ENCODE results near the gene AOPEP. TPM values are rescaled to one million over a fixed set of nuclear protein-coding genes. Genes with fewer than 3 reads are reported as not detected.

AOPEP gene
- total RNA-seq, 1 donor from 2014 or later: 180 TPM

- DNase-seq (ENCODE audit: missing footprints) (no peak), ATAC-seq (no peak)
- intact Hi-C loops (cut with DNase I): no loop called here
Measured at GRCh38 chr9:94894094-94894699, 167.7 kb downstream of the AOPEP start.

GRCh38 chr9:94895668-94896067 lies 169.2 kb downstream of the AOPEP start:
- DNase-seq (ENCODE audit: missing footprints) (no peak), ATAC-seq (no peak)
- intact Hi-C loops (cut with DNase I): no loop called here

GRCh38 chr9:94896512-94896911 lies 170.0 kb downstream of the AOPEP start:
- no peak for ATAC-seq

GRCh38 chr9:94899464-94900221 lies 173.1 kb downstream of the AOPEP start:
- ATAC-seq: peak; percentile 31
- no peak for DNase-seq (ENCODE audit: missing footprints)
- intact Hi-C loops (cut with DNase I): no loop called here

More at GRCh38 chr9:94896512-94896911, 170.0 kb downstream of the AOPEP start:
- intact Hi-C loops (cut with DNase I): no loop called here
- no peak for DNase-seq (ENCODE audit: missing footprints)

- no peak for DNase-seq (ENCODE audit: missing footprints)
- ATAC-seq: peak; percentile 64
- intact Hi-C loops (cut with DNase I): no loop called here
Measured at GRCh38 chr9:94900222-94901018, 173.9 kb downstream of the AOPEP start.

- intact Hi-C loops (cut with DNase I): no loop called here
- no peak for DNase-seq (ENCODE audit: missing footprints)
- no peak for ATAC-seq
Measured at GRCh38 chr9:94901019-94901363, 174.5 kb downstream of the AOPEP start.

- no peak for ATAC-seq
- DNase-seq (ENCODE audit: missing footprints): no peak
- intact Hi-C loops (cut with DNase I): no loop called here
Measured at GRCh38 chr9:94903961-94904421, 177.5 kb downstream of the AOPEP start.

GRCh38 chr9:94904806-94905205 lies 178.3 kb downstream of the AOPEP start:
- intact Hi-C loops (cut with DNase I): no loop called here

GRCh38 chr9:94905606-94906005 lies 179.1 kb downstream of the AOPEP start:
- intact Hi-C loops (cut with DNase I): no loop called here
- no peak for DNase-seq (ENCODE audit: missing footprints)
- no peak for ATAC-seq

More at GRCh38 chr9:94904806-94905205, 178.3 kb downstream of the AOPEP start:
- no peak for ATAC-seq
- DNase-seq (ENCODE audit: missing footprints): no peak

GRCh38 chr9:94906181-94906580 lies 179.7 kb downstream of the AOPEP start:
- no peak for ATAC-seq
- DNase-seq (ENCODE audit: missing footprints): no peak
- intact Hi-C loops (cut with DNase I): no loop called here

- ATAC-seq (no peak), DNase-seq (ENCODE audit: missing footprints) (no peak)
- intact Hi-C loops (cut with DNase I): no loop called here
Measured at GRCh38 chr9:94906713-94907112, 180.2 kb downstream of the AOPEP start.

GRCh38 chr9:94907264-94907936 lies 180.9 kb downstream of the AOPEP start:
- intact Hi-C loops (cut with DNase I): no loop called here
- DNase-seq (ENCODE audit: missing footprints) (no peak), ATAC-seq (no peak)

- ATAC-seq (peak; percentile 9), DNase-seq (ENCODE audit: missing footprints) (no peak)
- intact Hi-C loops (cut with DNase I): no loop called here
Measured at GRCh38 chr9:94908011-94908563, 181.6 kb downstream of the AOPEP start.

GRCh38 chr9:94908583-94909249 lies 182.2 kb downstream of the AOPEP start:
- intact Hi-C loops (cut with DNase I): no loop called here
- DNase-seq (ENCODE audit: missing footprints): no peak
- ATAC-seq: no peak

GRCh38 chr9:94909250-94909894 lies 182.9 kb downstream of the AOPEP start:
- DNase-seq (ENCODE audit: missing footprints): no peak
- intact Hi-C loops (cut with DNase I): no loop called here
- no peak for ATAC-seq

- DNase-seq (ENCODE audit: missing footprints): no peak
- intact Hi-C loops (cut with DNase I): no loop called here
- ATAC-seq: no peak
Measured at GRCh38 chr9:94909965-94910730, 183.6 kb downstream of the AOPEP start.

GRCh38 chr9:94911211-94911610 lies 184.7 kb downstream of the AOPEP start:
- DNase-seq (ENCODE audit: missing footprints) (no peak), ATAC-seq (no peak)
- intact Hi-C loops (cut with DNase I): no loop called here

Data from Right ventricle myocardium inferior (tissue), 1 donor.